Right atrium auricular region (tissue), 2 donors: ENCODE data around the gene DICER1. TPM values are rescaled to one million over a fixed set of nuclear protein-coding genes. Genes with fewer than 3 reads are reported as not detected.
"Not testable (repeated sequence)": the region's sequence is repeated elsewhere in the genome, so short reads cannot be mapped to it uniquely, and the experiment has no call there.

Experiments
- DNase-seq: peaks from one replicate; pipeline ENCODE4 v3.0.0-alpha.2; 2019; ENCODE audit warnings: low spot score
- H3K27ac ChIP-seq, 2 donors: fragments of 200-600 bp; sonication (generic); 1 replicate in 1 of 2; 2 replicates in 1 of 2; pipeline ENCODE4 v1.5.1; 2016 to 2019
- H3K27me3 ChIP-seq, 2 donors: fragments of 200-600 bp; sonication (generic); one replicate each; pipeline versions ENCODE4 v1.5.1 to v1.6.0; 2017 to 2019
- H3K36me3 ChIP-seq: fragments of 200-600 bp; sonication (generic); one replicate; pipeline ENCODE4 v1.5.1; 2016
- H3K4me1 ChIP-seq, 2 donors: fragments of 200-600 bp; sonication (generic); one replicate each; pipeline versions ENCODE4 v1.5.1 to v1.6.0; 2017 to 2019
- H3K4me3 ChIP-seq, 2 donors: fragments of 200-600 bp; sonication (generic); 1 replicate in 1 of 2; 2 replicates in 1 of 2; pipeline ENCODE4 v1.5.1; 2017 to 2019; ENCODE audit warnings: mild to moderate bottlenecking in 1 of 2, moderate library complexity in 1 of 2
- H3K9me3 ChIP-seq, 2 donors: fragments of 200-600 bp; sonication (generic); one replicate each; pipeline ENCODE4 v1.5.1; 2019
- CTCF ChIP-seq, 2 donors: fragments of 200-600 bp; sonication (generic); IDR thresholded peaks; one replicate each; pipeline ENCODE4 v1.5.1; 2019; ENCODE audit warnings: antibody characterized with exemption in 2 of 2
- total RNA-seq, 2 donors: library from RNA; depleted of rRNA; stranded (reverse); fragments of >200 nt; gene quantifications; one replicate each; pipeline ENCODE4 v1.1.0, GENCODE V29; 2016

DICER1 gene
- total RNA-seq, 2 donors from 2014 or later, result 15.9 to 23.0 TPM

GRCh38 chr14:95183082-95183481, 25.8 kb upstream of the DICER1 start:
- H3K36me3 ChIP-seq, result no peaks in the 10 kb centered on the region
- no peaks in the 10 kb centered on the region for H3K9me3 ChIP-seq
- H3K4me3 ChIP-seq, result no peak overlapping the region
- H3K27ac ChIP-seq, result peak overlapping the region; percentile 67 to 77
- TF ChIP-seq CTCF (IDR thresholded peaks at IDR 0.05), result no peak
- no peak for DNase-seq
- peaks cover 0 to 42% of the 10 kb centered on the region in 2 donors for H3K4me1 ChIP-seq
- no peaks in the 10 kb centered on the region for H3K27me3 ChIP-seq

- no peaks in the 10 kb centered on the region for H3K27me3 ChIP-seq
- no peaks in the 10 kb centered on the region for H3K9me3 ChIP-seq
- no peak for DNase-seq
- H3K36me3 ChIP-seq, result no peaks in the 10 kb centered on the region
- peaks cover 0 to 42% of the 10 kb centered on the region in 2 donors for H3K4me1 ChIP-seq
- TF ChIP-seq CTCF (IDR thresholded peaks at IDR 0.05), result no peak
- H3K27ac ChIP-seq, result peak overlapping the region; percentile 50 to 77
- no peak overlapping the region for H3K4me3 ChIP-seq
Observed at GRCh38 chr14:95182379-95182778, 25.1 kb upstream of the DICER1 start.

- TF ChIP-seq CTCF (IDR thresholded peaks at IDR 0.05), result no peak
- H3K4me1 ChIP-seq, result peaks cover 0 to 40% of the 10 kb centered on the region in 2 donors
- H3K4me3 ChIP-seq, result no peak overlapping the region
- H3K27ac ChIP-seq, result no peak overlapping the region
- no peak for DNase-seq
- H3K27me3 ChIP-seq, result no peaks in the 10 kb centered on the region
- H3K36me3 ChIP-seq, result no peaks in the 10 kb centered on the region
- H3K9me3 ChIP-seq, result no peaks in the 10 kb centered on the region
Observed at GRCh38 chr14:95180966-95181741, 23.8 kb upstream of the DICER1 start.

- H3K27me3 ChIP-seq, H3K36me3 ChIP-seq, H3K4me1 ChIP-seq, H3K9me3 ChIP-seq, H3K27ac ChIP-seq, DNase-seq, H3K4me3 ChIP-seq: not testable (repeated sequence)
Observed at GRCh38 chr14:95175670-95176069, 18.3 kb upstream of the DICER1 start.

- Histone ChIP-seq H3K4me3 (no peak overlapping the region), H3K4me1 (no peaks in the 10 kb centered on the region), H3K9me3 (no peaks in the 10 kb centered on the region), H3K36me3 (no peaks in the 10 kb centered on the region), H3K27ac (no peak overlapping the region), H3K27me3 (no peaks in the 10 kb centered on the region)
- TF ChIP-seq CTCF (IDR thresholded peaks at IDR 0.05), result peak in 1 of 2 donors; percentile 46
- no peak for DNase-seq
Observed at GRCh38 chr14:95174184-95174792, 17.0 kb upstream of the DICER1 start.

- H3K36me3 ChIP-seq, result no peaks in the 10 kb centered on the region
- TF ChIP-seq CTCF (IDR thresholded peaks at IDR 0.05), result no peak
- no peaks in the 10 kb centered on the region for H3K9me3 ChIP-seq
- no peak for DNase-seq
- H3K27ac ChIP-seq, result no peak overlapping the region
- H3K27me3 ChIP-seq, result no peaks in the 10 kb centered on the region
- no peaks in the 10 kb centered on the region for H3K4me1 ChIP-seq
- H3K4me3 ChIP-seq, result no peak overlapping the region
Observed at GRCh38 chr14:95173518-95173917, 16.2 kb upstream of the DICER1 start.
